ENCODE results near the gene CNPPD1. TPM values are rescaled to one million over a fixed set of nuclear protein-coding genes. Genes with fewer than 3 reads are reported as not detected.

CNPPD1 gene
- total and polyA plus RNA-seq, 7 donors = 24.1 to 79.5 (median 38.5) TPM

- no peak for TF ChIP-seq EP300 (IDR thresholded peaks at IDR 0.05)
- TF ChIP-seq CTCF (IDR thresholded peaks at IDR 0.05) = peak in 1 of 4 experiments; percentile 17
- Histone ChIP-seq H3K4me3 (peak overlapping the region; percentile 64 to 97 (median 86)), H3K36me3 (peaks cover 13 to 52% (median 34%) of the 10 kb centered on the region in 4 donors), H3K4me1 (peaks cover 2 to 43% (median 36%) of the 10 kb centered on the region in 4 donors), H3K9me3 (no peaks in the 10 kb centered on the region), H3K27ac (peak overlapping the region; percentile 91 to 99 (median 94)), H3K27me3 (no peaks in the 10 kb centered on the region)
- intact Hi-C loops (cut with DNase I) = loop anchor here (2.0 to 5.0 kb wide), 6 partner anchors 15 to 211 kb away; partner anchors contain the start of genes ABCB6, DNAJB2, DNPEP and NHEJ1
- WGBS, 2 donors = 2% methylated on average over 45 of the region's 45 CpGs
- DNase-seq = peak; percentile 83
These were observed 552 bp downstream of the CNPPD1 start for GRCh38 chr2:219175928-219176817.

GRCh38 chr2:219175486-219175885, 1.2 kb downstream of the CNPPD1 start:
- Histone ChIP-seq H3K9me3 (no peaks in the 10 kb centered on the region), H3K27me3 (no peaks in the 10 kb centered on the region), H3K4me1 (peaks cover 2 to 50% (median 43%) of the 10 kb centered on the region in 4 donors), H3K4me3 (peak overlapping the region in 2 of 4 donors; percentile 77 to 97), H3K27ac (peak overlapping the region in 3 of 4 donors; percentile 91 to 95 (median 92)), H3K36me3 (peaks cover 6 to 45% (median 27%) of the 10 kb centered on the region in 4 donors)
- WGBS, 2 donors = 74 to 87% methylated on average over 7 of the region's 7 CpGs
- intact Hi-C loops (cut with DNase I) = loop anchor here (5.0 kb wide), 2 partner anchors 122 to 212 kb away; partner anchors contain the start of gene DNPEP
- TF ChIP-seq POLR2AphosphoS5 (IDR thresholded peaks at IDR 0.05) = no peak
- TF ChIP-seq EP300 (IDR thresholded peaks at IDR 0.05) = no peak
- no peak for TF ChIP-seq POLR2A (IDR thresholded peaks at IDR 0.05)
- TF ChIP-seq CTCF (IDR thresholded peaks at IDR 0.05) = no peak
- peak; percentile 36 for DNase-seq

GRCh38 chr2:219174801-219175200, 1.9 kb downstream of the CNPPD1 start:
- TF ChIP-seq POLR2AphosphoS5 (IDR thresholded peaks at IDR 0.05) = no peak
- no peak overlapping the region for H3K27ac ChIP-seq
- H3K9me3 ChIP-seq = no peaks in the 10 kb centered on the region
- DNase-seq = peak; percentile 55
- H3K36me3 ChIP-seq = peaks cover 0 to 39% (median 22%) of the 10 kb centered on the region in 4 donors
- no peak overlapping the region for H3K4me3 ChIP-seq
- peaks cover 2 to 46% (median 40%) of the 10 kb centered on the region in 4 donors for H3K4me1 ChIP-seq
- 87 to 89% methylated on average over 7 of the region's 7 CpGs for WGBS, 2 donors
- intact Hi-C loops (cut with DNase I) = loop anchor here (5.0 kb wide), 2 partner anchors 122 to 212 kb away; partner anchors contain the start of gene DNPEP
- H3K27me3 ChIP-seq = no peaks in the 10 kb centered on the region

- peaks cover 2 to 40% (median 34%) of the 10 kb centered on the region in 4 donors for H3K4me1 ChIP-seq
- H3K9me3 ChIP-seq = no peaks in the 10 kb centered on the region
- H3K4me3 ChIP-seq = no peak overlapping the region
- H3K36me3 ChIP-seq = peaks cover 0 to 35% (median 22%) of the 10 kb centered on the region in 4 donors
- DNase-seq = no peak
- H3K27ac ChIP-seq = no peak overlapping the region
- H3K27me3 ChIP-seq = no peaks in the 10 kb centered on the region
- 84 to 94% methylated on average over 3 of the region's 3 CpGs for WGBS, 2 donors
- TF ChIP-seq CTCF (IDR thresholded peaks at IDR 0.05) (no peak), POLR2AphosphoS5 (IDR thresholded peaks at IDR 0.05) (no peak), EP300 (IDR thresholded peaks at IDR 0.05) (no peak), POLR2A (IDR thresholded peaks at IDR 0.05) (no peak)
- intact Hi-C loops (cut with DNase I) = no loop called here
These were observed 2.6 kb downstream of the CNPPD1 start for GRCh38 chr2:219174146-219174545.

- H3K4me3 ChIP-seq = no peak overlapping the region
- no peaks in the 10 kb centered on the region for H3K27me3 ChIP-seq
- TF ChIP-seq CTCF (IDR thresholded peaks at IDR 0.05) = no peak
- no peak for TF ChIP-seq POLR2A (IDR thresholded peaks at IDR 0.05)
- TF ChIP-seq POLR2AphosphoS5 (IDR thresholded peaks at IDR 0.05) = no peak
- TF ChIP-seq EP300 (IDR thresholded peaks at IDR 0.05) = no peak
- intact Hi-C loops (cut with DNase I) = no loop called here
- WGBS, 2 donors = 90 to 94% methylated on average over 6 of the region's 6 CpGs
- peaks cover 0 to 35% (median 22%) of the 10 kb centered on the region in 4 donors for H3K36me3 ChIP-seq
- no peak for DNase-seq
- no peaks in the 10 kb centered on the region for H3K9me3 ChIP-seq
- no peak overlapping the region for H3K27ac ChIP-seq
- H3K4me1 ChIP-seq = peaks cover 2 to 33% (median 28%) of the 10 kb centered on the region in 4 donors
These were observed 3.5 kb downstream of the CNPPD1 start for GRCh38 chr2:219173176-219173575.
